H1 (cell line): Measurements from ENCODE around the gene CERCAM. TPM values are rescaled to one million over a fixed set of nuclear protein-coding genes. Genes with fewer than 3 reads are reported as not detected.

ENCODE experiments used
- CTCF ChIA-PET: fragments of 300-600 bp; sonication (Branson Sonifier 250); formaldehyde crosslinking; loops from one replicate; lab custom pipeline; 2021; ENCODE audit not compliant: partially characterized antibody; lab: Charles Lee
- POLR2A ChIA-PET: fragments of 300-600 bp; sonication (Branson Sonifier 250); formaldehyde crosslinking; loops from one replicate; lab custom pipeline; 2021; ENCODE audit warnings: inconsistent platforms; ENCODE audit not compliant: partially characterized antibody; lab: Charles Lee
- DNase-seq, 2 experiments: peaks; one replicate each; pipeline versions ENCODE4 v3.0.0 to v3.0.0-alpha.2; 2010 to 2022; ENCODE audit warnings: low spot score in 2 of 2, low read depth in 1 of 2, mixed read lengths in 1 of 2
- FAIRE-seq: peaks from 2 replicates; lab custom pipeline; 2011; peaks lifted over from hg19 to GRCh38; lab: Jason Lieb, UNC
- H2AFZ ChIP-seq: 2 replicates; pipeline ENCODE4 v1.8.1; 2012; ENCODE audit warnings: low read length, inconsistent platforms
- H2AK5ac ChIP-seq: 2 replicates; pipeline ENCODE4 v1.6.1; 2013; ENCODE audit warnings: low read depth, low read length
- H2BK120ac ChIP-seq: replicated peaks from 2 replicates; pipeline ENCODE3; 2013; ENCODE audit warnings: low read depth, low read length, inconsistent platforms
- H2BK12ac ChIP-seq: 2 replicates; pipeline ENCODE4 v1.6.1; 2013; ENCODE audit warnings: low read depth, low read length
- H2BK15ac ChIP-seq: 2 replicates; pipeline ENCODE4 v1.6.1; 2013; ENCODE audit warnings: low read length
- H2BK20ac ChIP-seq: 2 replicates; pipeline ENCODE4 v1.6.1; 2013; ENCODE audit warnings: low read length
- H2BK5ac ChIP-seq: 2 replicates; pipeline ENCODE4 v1.6.1; 2013; ENCODE audit warnings: low read depth, low read length
- H3K14ac ChIP-seq: 2 replicates; pipeline ENCODE4 v1.6.1; 2013; ENCODE audit warnings: inconsistent platforms; ENCODE audit not compliant: insufficient read length
- H3K18ac ChIP-seq: 2 replicates; pipeline ENCODE4 v1.6.1; 2013; ENCODE audit warnings: low read length; ENCODE audit errors: extremely low read depth
- H3K23ac ChIP-seq: 2 replicates; pipeline ENCODE4 v1.6.1; 2013; ENCODE audit warnings: inconsistent platforms; ENCODE audit not compliant: insufficient read length
- H3K23me2 ChIP-seq: 2 replicates; pipeline ENCODE4 v1.6.1; 2013; ENCODE audit warnings: low read depth, low read length
- H3K27ac ChIP-seq: 2 replicates; pipeline ENCODE4 v1.6.1; 2011; ENCODE audit warnings: low read depth, low read length, inconsistent platforms
- H3K27me3 ChIP-seq, 4 experiments: replicated peaks in 1 of 4; 1 replicate in 1 of 4; 2 replicates in 3 of 4; pipeline versions ENCODE4 v1.6.1 to v1.8.1; 2011 to 2013; ENCODE audit warnings: low read length in 3 of 4, mild to moderate bottlenecking in 3 of 4, inconsistent platforms in 2 of 4, mixed read lengths in 2 of 4, moderate library complexity in 1 of 4; ENCODE audit not compliant: control insufficient read depth in 3 of 4, insufficient read depth in 3 of 4; ENCODE audit errors: extremely low read depth in 1 of 4
- H3K36me3 ChIP-seq, 4 experiments: 2 replicates each; pipeline versions ENCODE4 v1.6.1 to v1.8.1; 2011 to 2013; ENCODE audit warnings: mild to moderate bottlenecking in 4 of 4, low read length in 3 of 4, moderate library complexity in 2 of 4, control low read depth in 1 of 4, inconsistent platforms in 1 of 4; ENCODE audit not compliant: insufficient read depth in 4 of 4, control insufficient read depth in 2 of 4
- H3K4ac ChIP-seq: replicated peaks from 2 replicates; pipeline ENCODE3; 2013; ENCODE audit warnings: low read length, low read depth, mixed read lengths, inconsistent platforms; ENCODE audit not compliant: insufficient read length
- H3K4me1 ChIP-seq, 4 experiments: replicated peaks in 1 of 4; 1 replicate in 1 of 4; 2 replicates in 3 of 4; pipeline versions ENCODE4 v1.6.1 to v1.8.1; 2011 to 2013; ENCODE audit warnings: low read length in 3 of 4, inconsistent platforms in 2 of 4, mixed read lengths in 1 of 4; ENCODE audit not compliant: insufficient read depth in 4 of 4, control insufficient read depth in 3 of 4
- H3K4me2 ChIP-seq, 2 experiments: 2 replicates each; pipeline versions ENCODE4 v1.6.1 to v1.8.1; 2011 to 2013; ENCODE audit warnings: low read depth in 2 of 2, low read length in 2 of 2, control low read depth in 1 of 2, inconsistent platforms in 1 of 2, mild to moderate bottlenecking in 1 of 2; ENCODE audit not compliant: insufficient read depth in 1 of 2
- H3K4me3 ChIP-seq, 4 experiments: fragments of 200-600, 300-600 bp in 1 of 4; sonication (generic), shearing (Covaris generic), sonication (Bioruptor Twin) in 1 of 4; 2 replicates each; pipeline versions ENCODE4 v1.5.1 to v1.8.1; 2011 to 2016; ENCODE audit warnings: low read length in 4 of 4, low read depth in 3 of 4, control low read depth in 2 of 4, inconsistent platforms in 2 of 4, mild to moderate bottlenecking in 2 of 4, mixed read lengths in 1 of 4, moderate library complexity in 1 of 4; ENCODE audit not compliant: insufficient read depth in 2 of 4; ENCODE audit errors: extremely low read depth in 1 of 4
- H3K56ac ChIP-seq: replicated peaks from 2 replicates; pipeline ENCODE3; 2013; ENCODE audit warnings: low read depth, mild to moderate bottlenecking, mixed read lengths, low read length, inconsistent platforms; ENCODE audit not compliant: insufficient read length
- H3K79me1 ChIP-seq: 2 replicates; pipeline ENCODE4 v1.6.1; 2013; ENCODE audit warnings: low read depth, low read length, control low read depth
- H3K79me2 ChIP-seq, 2 experiments: 2 replicates each; pipeline versions ENCODE4 v1.6.1 to v1.8.1; 2012 to 2013; ENCODE audit warnings: low read length in 2 of 2, mild to moderate bottlenecking in 2 of 2, inconsistent platforms in 1 of 2; ENCODE audit not compliant: insufficient read depth in 2 of 2, control insufficient read depth in 1 of 2
- H3K9ac ChIP-seq, 4 experiments: replicated peaks in 1 of 4; 1 replicate in 1 of 4; 2 replicates in 3 of 4; pipeline versions ENCODE4 v1.6.1 to v1.8.1; 2011 to 2013; ENCODE audit warnings: low read depth in 3 of 4, low read length in 3 of 4, control low read depth in 2 of 4, mild to moderate bottlenecking in 2 of 4, moderate library complexity in 2 of 4, inconsistent platforms in 1 of 4; ENCODE audit errors: extremely low read depth in 1 of 4
- H3K9me3 ChIP-seq, 2 experiments: 2 replicates each; pipeline versions ENCODE4 v1.6.1 to v1.8.1; 2012 to 2013; ENCODE audit warnings: mild to moderate bottlenecking in 2 of 2, moderate library complexity in 2 of 2, control low read depth in 1 of 2, inconsistent platforms in 1 of 2, low read depth in 1 of 2, low read length in 1 of 2, mixed read lengths in 1 of 2; ENCODE audit not compliant: insufficient read depth in 2 of 2
- H4K20me1 ChIP-seq, 2 experiments: replicated peaks in 1 of 2; 2 replicates each; pipeline versions ENCODE3 to v1.8.1; 2011 to 2013; ENCODE audit warnings: inconsistent platforms in 2 of 2, low read length in 2 of 2, mild to moderate bottlenecking in 1 of 2; ENCODE audit not compliant: insufficient read depth in 2 of 2, control insufficient read depth in 1 of 2
- H4K5ac ChIP-seq: 2 replicates; pipeline ENCODE4 v1.6.1; 2013; ENCODE audit warnings: low read length, low read depth, mixed read lengths, inconsistent platforms; ENCODE audit not compliant: insufficient read length
- H4K8ac ChIP-seq: 2 replicates; pipeline ENCODE4 v1.8.0; 2013; ENCODE audit warnings: mild to moderate bottlenecking, moderate library complexity, low read length, inconsistent platforms; ENCODE audit not compliant: insufficient read depth; ENCODE audit errors: extremely low read depth
- H4K91ac ChIP-seq: replicated peaks from 2 replicates; pipeline ENCODE3; 2013; ENCODE audit warnings: low read length, mixed read lengths, inconsistent platforms; ENCODE audit not compliant: insufficient read length
- CEBPB ChIP-seq: IDR thresholded peaks from 2 replicates; pipeline ENCODE4 v1.6.1; 2012; ENCODE audit warnings: low read depth, low read length
- CTBP2 ChIP-seq: IDR thresholded peaks from 2 replicates; pipeline ENCODE4 v1.7.0; 2011; ENCODE audit warnings: borderline replicate concordance, mild to moderate bottlenecking, moderate library complexity, mixed read lengths, low read length; ENCODE audit not compliant: insufficient read depth, insufficient read length
- EZH2 ChIP-seq: fragments of 200-600 bp; sonication (generic); IDR thresholded peaks from 2 replicates; pipeline ENCODE4 v1.7.1; 2012; ENCODE audit warnings: low read depth, mild to moderate bottlenecking, moderate library complexity, low read length, inconsistent platforms; ENCODE audit not compliant: severe bottlenecking
- KDM4A ChIP-seq: IDR thresholded peaks from one replicate; pipeline ENCODE4 v1.7.1; 2012; ENCODE audit warnings: low read depth, mild to moderate bottlenecking, moderate library complexity, low read length, inconsistent platforms; ENCODE audit not compliant: severe bottlenecking
- KDM5A ChIP-seq: fragments of 200-600 bp; IDR thresholded peaks from 2 replicates; pipeline ENCODE4 v1.7.1; 2012; ENCODE audit warnings: mild to moderate bottlenecking, low read length, inconsistent platforms, mixed read lengths
- SAP30 ChIP-seq: fragments of 300-600 bp; sonication (generic); IDR thresholded peaks from 2 replicates; pipeline ENCODE4 v1.7.1; 2012; ENCODE audit warnings: low read length, moderate library complexity, mild to moderate bottlenecking, inconsistent platforms; ENCODE audit not compliant: insufficient read depth, insufficient replicate concordance
- SIX5 ChIP-seq: IDR thresholded peaks from 2 replicates; pipeline ENCODE4 v1.6.1; 2011; ENCODE audit warnings: mild to moderate bottlenecking, low read depth, low read length
- SRF ChIP-seq: IDR thresholded peaks from 2 replicates; pipeline ENCODE4 v1.6.1; 2011; ENCODE audit warnings: mild to moderate bottlenecking, low read depth, low read length, moderate library complexity
- TEAD4 ChIP-seq: IDR thresholded peaks from 2 replicates; pipeline ENCODE4 v1.6.1; 2012; ENCODE audit warnings: low read depth, low read length, inconsistent platforms, mixed read lengths
- WGBS, 2 experiments: shearing (Covaris generic) in 1 of 2; methylation state at CpG; one replicate each; pipeline versions ENCODE4 v1.1.6 to v1.1.7; 2013 to 2015; ENCODE audit warnings: low lambda C conversion rate in 2 of 2, mixed read lengths in 2 of 2, inconsistent platforms in 1 of 2, low coverage in 1 of 2, missing lambda C conversion rate in 1 of 2; ENCODE audit not compliant: insufficient replicate concordance in 2 of 2, insufficient coverage in 1 of 2, insufficient read length in 1 of 2; ENCODE audit errors: extremely low coverage in 1 of 2, missing lambda C conversion rate in 1 of 2; 5-methylcytosine and 5-hydroxymethylcytosine counted together
- polyA plus RNA-seq, 7 experiments: library from polyadenylated mRNA; depleted of rRNA in 3 of 7; stranded (reverse) in 5 of 7; unstranded in 2 of 7; fragments of >200 nt in 5 of 7; fragments of 200-250 nt in 2 of 7; gene quantifications; 1 replicate in 5 of 7; 2 replicates in 1 of 7; 4 replicates in 1 of 7; pipeline versions ENCODE4 v1.2.1 to v1.2.3, GENCODE V29; 2011 to 2013; ENCODE audit warnings: missing spikeins in 2 of 7, mixed read lengths in 2 of 7
- total RNA-seq: library from RNA; stranded (reverse); fragmentation: NEBNext Ultra II Directional; extraction: Animal tissue kit (Norgen Biotek cat#: 25700); gene quantifications from 2 replicates; pipeline ENCODE4 v1.2.1, GENCODE V29; 2021

The CERCAM gene
- total and polyA plus RNA-seq, 2 of the 8 experiments (the other 6 are each of a cell fraction or from before 2014, with no cell fraction given), result 3.1 to 5.2 TPM

GRCh38 chr9:128404560-128404959 lies 16.1 kb upstream of the CERCAM start:
- Histone ChIP-seq H3K9me3 (no peaks in the 10 kb centered on the region), H4K5ac (no peak overlapping the region), H2BK120ac (no peak overlapping the region), H3K27ac (no peak overlapping the region), H3K56ac (no peak overlapping the region), H4K20me1 (peaks cover 2 to 8% of the 10 kb centered on the region in 2 experiments), H4K8ac (no peak overlapping the region; the same call in 1 of the 2 replicates), H2BK12ac (no peak overlapping the region), H3K4me3 (no peak overlapping the region), H3K36me3 (no peaks in the 10 kb centered on the region), H3K14ac (no peak overlapping the region), H2BK5ac (no peak overlapping the region), H3K79me2 (no peaks in the 10 kb centered on the region), H2BK15ac (no peak overlapping the region), H3K4me1 (peaks cover 11 to 32% (median 18%) of the 10 kb centered on the region in 4 experiments), H3K9ac (no peak overlapping the region), H3K4ac (no peak overlapping the region), H3K23me2 (no peaks in the 10 kb centered on the region), H2AK5ac (no peak overlapping the region), H3K79me1 (no peaks in the 10 kb centered on the region), H3K18ac (no peak overlapping the region), H4K91ac (no peak overlapping the region), H3K27me3 (peaks cover 77 to 97% (median 90%) of the 10 kb centered on the region in 4 experiments), H3K23ac (no peak overlapping the region), H2AFZ (no peak overlapping the region), H2BK20ac (no peak overlapping the region), H3K4me2 (no peak overlapping the region)
- TF ChIP-seq EZH2 (no peak), SAP30 (no peak), KDM5A (no peak), TEAD4 (no peak), CTBP2 (no peak), SIX5 (no peak), SRF (no peak), KDM4A (no peak), CEBPB (no peak)
- DNase-seq, result no peak
- ChIA-PET CTCF (interaction anchor here (9.1 to 15.7 kb wide), 2 partner anchors 14 to 39 kb away, joined by 96 to 544 read pairs; partner anchors contain the start of gene URM1), POLR2A (interaction anchor here (0.6 to 3.5 kb wide), 3 partner anchors 20 to 234 kb away, joined by 3 to 8 read pairs (median 3); no protein-coding TSS in a partner anchor)
- WGBS, 2 experiments, result 80% methylated on average over 5 of the region's 5 CpGs; no CpG with 5 or more reads in 1 of the 2 experiments
- FAIRE-seq, result no peak
